B cell (primary cell): ENCODE results near the gene SCPEP1.

ENCODE experiments used
- EZH2 ChIP-seq: IDR thresholded peaks from 2 replicates; pipeline ENCODE4 v1.6.1; 2012; ENCODE audit warnings: borderline replicate concordance, low read depth, mild to moderate bottlenecking, moderate library complexity, low read length; ENCODE audit not compliant: insufficient read depth, poor library complexity, severe bottlenecking
- TF ChIP-seq, protein P1 (sequence below): fragments of 200-600 bp; IDR thresholded peaks from one replicate; pipeline ENCODE4 v1.8.0; 2022; ENCODE audit warnings: antibody characterized with exemption, mild to moderate bottlenecking

DNA sequence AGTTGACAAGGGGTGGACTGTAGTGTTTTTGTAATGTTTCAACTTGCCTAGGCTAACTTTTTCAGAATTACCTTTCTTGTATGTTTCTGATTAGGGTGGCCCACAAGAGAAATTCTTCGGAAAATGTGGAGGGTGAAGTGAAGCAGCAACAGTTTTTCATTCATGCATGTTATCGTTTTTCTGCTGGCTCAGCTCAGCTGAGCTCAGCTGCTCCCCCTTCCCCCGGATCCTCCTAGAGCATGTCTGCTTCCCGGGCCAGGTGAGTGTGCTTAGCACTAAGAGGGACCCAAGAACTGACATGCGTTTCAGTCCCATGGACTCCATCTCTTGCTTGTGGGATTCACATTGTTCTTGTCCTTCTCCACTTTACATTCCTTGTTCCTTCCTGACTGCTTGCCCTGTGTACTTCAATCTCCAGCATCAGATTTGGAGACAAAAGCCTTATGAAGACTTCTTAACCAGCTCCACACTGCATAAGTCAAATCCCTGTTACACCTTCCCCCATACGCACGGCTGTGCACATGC is 33.6 kb downstream of the SCPEP1 start:
- no peak for TF ChIP-seq EZH2
- TF ChIP-seq, protein P1, sequence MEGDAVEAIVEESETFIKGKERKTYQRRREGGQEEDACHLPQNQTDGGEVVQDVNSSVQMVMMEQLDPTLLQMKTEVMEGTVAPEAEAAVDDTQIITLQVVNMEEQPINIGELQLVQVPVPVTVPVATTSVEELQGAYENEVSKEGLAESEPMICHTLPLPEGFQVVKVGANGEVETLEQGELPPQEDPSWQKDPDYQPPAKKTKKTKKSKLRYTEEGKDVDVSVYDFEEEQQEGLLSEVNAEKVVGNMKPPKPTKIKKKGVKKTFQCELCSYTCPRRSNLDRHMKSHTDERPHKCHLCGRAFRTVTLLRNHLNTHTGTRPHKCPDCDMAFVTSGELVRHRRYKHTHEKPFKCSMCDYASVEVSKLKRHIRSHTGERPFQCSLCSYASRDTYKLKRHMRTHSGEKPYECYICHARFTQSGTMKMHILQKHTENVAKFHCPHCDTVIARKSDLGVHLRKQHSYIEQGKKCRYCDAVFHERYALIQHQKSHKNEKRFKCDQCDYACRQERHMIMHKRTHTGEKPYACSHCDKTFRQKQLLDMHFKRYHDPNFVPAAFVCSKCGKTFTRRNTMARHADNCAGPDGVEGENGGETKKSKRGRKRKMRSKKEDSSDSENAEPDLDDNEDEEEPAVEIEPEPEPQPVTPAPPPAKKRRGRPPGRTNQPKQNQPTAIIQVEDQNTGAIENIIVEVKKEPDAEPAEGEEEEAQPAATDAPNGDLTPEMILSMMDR = no peak
